LNCaP clone FGC (cell line): ENCODE results near the gene SREBF2.

ENCODE experiments used
- DNase-seq: peaks from one replicate; pipeline ENCODE4 v3.0.0-alpha.2; 2011; ENCODE audit warnings: low read depth
- H3K4me3 ChIP-seq: 2 replicates; pipeline ENCODE4 v1.5.1; 2011; ENCODE audit warnings: mild to moderate bottlenecking, low read depth, low read length, control low read depth
- CTCF ChIP-seq: IDR thresholded peaks from 2 replicates; pipeline ENCODE4 v1.5.1; 2012; ENCODE audit warnings: mild to moderate bottlenecking; ENCODE audit not compliant: control insufficient read depth, insufficient read depth; ENCODE audit errors: extremely low read depth

The SREBF2 gene

DNA sequence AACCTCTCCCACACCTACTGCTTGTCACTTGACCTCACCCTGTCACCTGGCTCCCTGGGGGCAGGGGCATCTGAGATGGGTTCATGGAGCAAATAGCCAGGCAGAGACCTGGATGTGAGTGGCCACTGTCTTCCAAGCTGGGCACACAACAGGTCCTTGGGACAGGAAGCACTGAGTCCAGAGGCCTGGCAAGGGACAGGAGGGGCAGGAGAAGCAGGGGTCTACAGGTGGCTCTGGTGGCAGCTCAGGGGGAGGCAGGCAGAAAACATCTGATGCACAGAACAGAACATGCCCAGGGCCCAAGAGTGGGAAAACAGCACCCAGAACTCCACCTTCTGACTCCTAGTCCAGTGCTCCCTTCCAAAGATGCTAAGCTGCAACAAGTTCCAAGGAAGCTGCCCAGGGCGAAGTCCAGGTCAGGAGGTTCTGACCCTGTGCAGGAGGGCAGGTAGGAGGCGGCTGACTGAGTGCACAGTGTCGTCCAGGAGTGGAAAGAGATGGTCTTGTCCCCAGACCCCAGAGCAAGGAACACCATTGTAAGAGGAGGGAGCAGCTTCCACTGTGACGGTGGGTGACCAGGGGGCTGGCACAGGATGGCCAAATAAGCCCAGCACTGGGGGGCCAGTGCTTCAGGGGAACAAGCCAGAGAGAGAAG, 90.2 kb downstream of the SREBF2 start:
- no peak overlapping the region for H3K4me3 ChIP-seq
- no peak for DNase-seq
- TF ChIP-seq CTCF = no peak

DNA sequence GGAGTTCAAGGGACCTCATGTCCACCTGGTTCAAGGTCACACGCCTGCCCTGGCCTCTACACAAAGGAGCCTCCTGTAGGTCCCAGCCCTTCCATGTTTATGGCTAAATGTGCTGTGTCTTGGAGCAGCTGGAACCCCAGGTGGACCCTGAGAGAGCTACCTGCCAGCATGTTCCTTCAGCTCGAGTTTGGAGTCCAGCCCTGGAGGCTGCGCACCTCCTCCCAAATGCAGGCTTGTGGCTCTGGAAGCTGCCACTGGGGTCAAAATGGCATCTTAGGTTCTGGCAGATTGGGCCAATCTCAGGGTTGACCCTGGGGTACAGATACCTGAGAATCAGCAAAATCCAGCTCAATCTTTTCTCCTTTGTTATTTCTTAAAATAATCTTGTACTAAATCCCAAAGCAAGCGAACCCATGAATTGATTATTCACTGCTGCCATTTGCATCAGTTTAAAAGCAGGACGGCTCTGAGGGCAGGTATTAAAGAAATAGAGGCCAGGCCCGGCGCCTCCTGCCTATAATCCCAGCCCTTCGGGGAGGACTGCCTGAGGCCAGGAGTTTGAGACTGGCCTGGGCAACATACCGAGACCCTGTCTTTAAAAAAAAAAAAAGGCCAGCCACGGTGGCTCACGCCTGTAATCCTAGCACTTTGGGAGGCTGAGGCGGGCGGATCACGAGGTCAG, 90.8 kb downstream of the SREBF2 start:
- H3K4me3 ChIP-seq = no peak overlapping the region
- TF ChIP-seq CTCF = no peak

GRCh38 chr22:41925783-41926460, 93.0 kb downstream of the SREBF2 start:
- no peak for DNase-seq
- TF ChIP-seq CTCF = peak; percentile 86
- H3K4me3 ChIP-seq = no peak overlapping the region

More for the DNA sequence above, 90.8 kb downstream of the SREBF2 start:
- DNase-seq = no peak

DNA sequence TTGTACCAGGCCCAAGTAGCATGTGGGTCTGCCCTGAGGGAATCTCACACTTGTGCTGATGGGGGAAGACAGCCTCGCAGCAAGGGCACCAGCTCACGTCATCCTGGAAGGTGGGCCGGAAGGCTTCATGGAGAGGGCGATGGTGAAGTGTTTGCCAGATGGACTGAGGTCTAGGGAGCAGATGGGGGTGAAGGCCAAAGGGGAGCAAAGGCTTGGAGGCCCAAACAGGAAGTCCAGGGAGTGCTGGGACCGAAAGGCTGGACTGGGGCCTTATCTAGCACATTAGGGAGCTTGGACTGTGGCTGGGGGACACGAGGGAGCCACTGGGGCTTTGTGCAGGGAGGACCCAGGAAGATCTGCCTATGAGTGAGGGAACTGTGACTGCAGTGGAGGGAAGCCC, 94.9 kb downstream of the SREBF2 start:
- no peak for DNase-seq
- H3K4me3 ChIP-seq = no peak overlapping the region
- no peak for TF ChIP-seq CTCF

GRCh38 chr22:41928593-41929417, 95.9 kb downstream of the SREBF2 start:
- no peak for TF ChIP-seq CTCF
- no peak for DNase-seq
- H3K4me3 ChIP-seq = no peak overlapping the region

GRCh38 chr22:41929418-41929810, 96.5 kb downstream of the SREBF2 start:
- no peak for DNase-seq
- TF ChIP-seq CTCF = no peak
- H3K4me3 ChIP-seq = no peak overlapping the region
